Endothelial cell of umbilical vein (primary cell): Measurements from ENCODE around the gene PHF2. TPM values are rescaled to one million over a fixed set of nuclear protein-coding genes. Genes with fewer than 3 reads are reported as not detected.

Experiments used
- BruUV-seq: library from RNA; stranded (reverse); fragments of 400-500 nt; replicated peaks from 2 replicates; lab custom pipeline; 2021; lab: Mats Ljungman, UMichigan
- CTCF ChIA-PET: fragments of 300-600, 350-600 bp; sonication (Branson Sonifier 250); formaldehyde crosslinking; loops from one replicate; lab custom pipeline; 2021; ENCODE audit warnings: antibody characterized with exemption, inconsistent platforms; lab: Charles Lee
- POLR2A ChIA-PET: fragments of 300-600, 350-600 bp; sonication (Branson Sonifier 250); formaldehyde crosslinking; loops from one replicate; lab custom pipeline; 2021; ENCODE audit warnings: antibody characterized with exemption, inconsistent platforms; lab: Charles Lee
- DNase-seq: peaks from one replicate; pipeline ENCODE4 v3.0.0-alpha.2; 2011; ENCODE audit warnings: low read depth, low spot score
- FAIRE-seq: peaks from 2 replicates; lab custom pipeline; 2011; peaks lifted over from hg19 to GRCh38; lab: Jason Lieb, UNC
- H2AFZ ChIP-seq: 2 replicates; pipeline ENCODE4 v1.6.0; 2012; ENCODE audit warnings: low read depth, low read length, control low read depth, inconsistent platforms
- H3K27ac ChIP-seq: 2 replicates; pipeline ENCODE4 v1.5.1; 2011; ENCODE audit warnings: low read depth, mild to moderate bottlenecking, control low read depth, low read length, moderate library complexity; ENCODE audit not compliant: insufficient read depth
- H3K27me3 ChIP-seq, 2 experiments: 2 replicates each; pipeline versions ENCODE4 v1.6.0 to v1.6.1; 2011; ENCODE audit warnings: low read length in 2 of 2, mixed read lengths in 1 of 2; ENCODE audit not compliant: control insufficient read depth in 2 of 2, insufficient read depth in 2 of 2
- H3K36me3 ChIP-seq, 2 experiments: 2 replicates in 1 of 2; 3 replicates in 1 of 2; pipeline ENCODE4 v1.5.1; 2011; ENCODE audit warnings: low read length in 2 of 2, mild to moderate bottlenecking in 1 of 2, moderate library complexity in 1 of 2; ENCODE audit not compliant: control insufficient read depth in 2 of 2, insufficient read depth in 2 of 2; ENCODE audit errors: extremely low read depth in 1 of 2
- H3K4me1 ChIP-seq: 3 replicates; pipeline ENCODE4 v1.5.1; 2011; ENCODE audit warnings: mild to moderate bottlenecking, low read length; ENCODE audit not compliant: control insufficient read depth, insufficient read depth; ENCODE audit errors: extremely low read depth
- H3K4me2 ChIP-seq: 2 replicates; pipeline ENCODE4 v1.6.1; 2011; ENCODE audit warnings: low read length, control low read depth, mixed read lengths; ENCODE audit not compliant: insufficient read depth
- H3K4me3 ChIP-seq, 3 experiments: fragments of 200-600 bp in 1 of 3; sonication (generic), shearing (Covaris generic) in 1 of 3; replicated peaks in 1 of 3; 2 replicates each; pipeline ENCODE4 v1.5.1; 2011 to 2016; ENCODE audit warnings: control low read depth in 3 of 3, low read length in 3 of 3, mild to moderate bottlenecking in 2 of 3, inconsistent platforms in 1 of 3, low read depth in 1 of 3, moderate library complexity in 1 of 3; ENCODE audit not compliant: insufficient read depth in 1 of 3
- H3K79me2 ChIP-seq: 2 replicates; pipeline ENCODE4 v1.6.0; 2012; ENCODE audit warnings: low read length, inconsistent platforms; ENCODE audit not compliant: control insufficient read depth, insufficient read depth
- H3K9ac ChIP-seq: replicated peaks from 2 replicates; pipeline ENCODE3; 2011; ENCODE audit warnings: low read length, control low read depth; ENCODE audit not compliant: insufficient read depth; ENCODE audit errors: extremely low read depth
- H3K9me1 ChIP-seq: replicated peaks from 3 replicates; pipeline ENCODE4 v1.6.0; 2011; ENCODE audit warnings: mild to moderate bottlenecking, low read length; ENCODE audit not compliant: control insufficient read depth, insufficient read depth; ENCODE audit errors: extremely low read depth
- H3K9me3 ChIP-seq: replicated peaks from 2 replicates; pipeline ENCODE4 v1.5.1; 2012; ENCODE audit warnings: low read length, inconsistent platforms; ENCODE audit not compliant: control insufficient read depth, insufficient read depth
- H4K20me1 ChIP-seq: replicated peaks from 2 replicates; pipeline ENCODE3; 2011; ENCODE audit warnings: mild to moderate bottlenecking, low read length; ENCODE audit not compliant: control insufficient read depth, insufficient read depth; ENCODE audit errors: extremely low read depth
- CTCF ChIP-seq, 2 donors: IDR thresholded peaks; 1 replicate in 1 of 2; 2 replicates in 1 of 2; pipeline ENCODE4 v1.5.1; 2011; ENCODE audit warnings: low read length in 2 of 2, mild to moderate bottlenecking in 2 of 2, moderate library complexity in 2 of 2, control low read depth in 1 of 2, inconsistent platforms in 1 of 2, low read depth in 1 of 2; ENCODE audit not compliant: insufficient read depth in 1 of 2; ENCODE audit errors: extremely low read depth in 1 of 2
- EZH2 ChIP-seq: IDR thresholded peaks from 2 replicates; pipeline ENCODE4 v1.6.1; 2012; ENCODE audit warnings: borderline replicate concordance, low read depth, mild to moderate bottlenecking, moderate library complexity, low read length, inconsistent platforms; ENCODE audit not compliant: severe bottlenecking
- FOS ChIP-seq: IDR thresholded peaks from 2 replicates; pipeline ENCODE4 v1.6.1; 2011; ENCODE audit warnings: mild to moderate bottlenecking, low read length, moderate library complexity, borderline replicate concordance; ENCODE audit not compliant: insufficient read depth
- GATA2 ChIP-seq: IDR thresholded peaks from 2 replicates; pipeline ENCODE4 v1.7.0; 2011; ENCODE audit warnings: low read depth, mild to moderate bottlenecking, moderate library complexity, mixed read lengths, low read length; ENCODE audit not compliant: insufficient read length, insufficient read depth
- JUN ChIP-seq: IDR thresholded peaks from 2 replicates; pipeline ENCODE4 v1.6.1; 2011; ENCODE audit warnings: borderline replicate concordance, low read depth; ENCODE audit not compliant: insufficient read length, insufficient read depth
- MAX ChIP-seq: IDR thresholded peaks from 2 replicates; pipeline ENCODE4 v1.6.1; 2011; ENCODE audit not compliant: insufficient read depth, insufficient read length
- MYC ChIP-seq: IDR thresholded peaks from one replicate; pipeline ENCODE4 v1.6.1; 2011; ENCODE audit warnings: mild to moderate bottlenecking, low read depth, low read length
- POLR2A ChIP-seq: IDR thresholded peaks from 2 replicates; pipeline ENCODE4 v1.6.1; 2012; ENCODE audit warnings: low read depth, mild to moderate bottlenecking, control low read depth, low read length
- POLR2AphosphoS5 ChIP-seq: IDR thresholded peaks from 2 replicates; pipeline ENCODE4 v1.6.1; 2012; ENCODE audit warnings: low read depth, mild to moderate bottlenecking, control low read depth, low read length, moderate library complexity; ENCODE audit not compliant: insufficient read depth
- dilution Hi-C: fragments of 300-500 bp; cut with MboI; formaldehyde crosslinking; loops from one replicate; pipeline ENCODE4 v1.15.0; 2019; ENCODE audit warnings: low sequenced_read_pairs; ENCODE audit not compliant: extremely low pct_ligation_motif_present
- intact Hi-C: fragments of 100-400 bp; cut with micrococcal nuclease; formaldehyde crosslinking; loops from one replicate; pipeline ENCODE4 v1.10.0; 2022
- polyA plus RNA-seq, 4 experiments: library from polyadenylated mRNA; depleted of rRNA in 3 of 4; stranded (reverse) in 3 of 4; unstranded in 1 of 4; fragments of >200 nt; gene quantifications; 2 replicates each; pipeline versions ENCODE4 v1.2.1 to v1.2.3, GENCODE V29; 2011 to 2012; ENCODE audit warnings: missing spikeins in 1 of 4
- total RNA-seq: library from RNA; stranded (reverse); gene quantifications from 2 replicates; pipeline ENCODE4 v1.2.3, GENCODE V29; 2021

Gene PHF2
- total and polyA plus RNA-seq, 2 donors (not counting 3 experiments of a cell fraction or from before 2014, with no cell fraction given) = 9.8 to 22.5 TPM

DNA sequence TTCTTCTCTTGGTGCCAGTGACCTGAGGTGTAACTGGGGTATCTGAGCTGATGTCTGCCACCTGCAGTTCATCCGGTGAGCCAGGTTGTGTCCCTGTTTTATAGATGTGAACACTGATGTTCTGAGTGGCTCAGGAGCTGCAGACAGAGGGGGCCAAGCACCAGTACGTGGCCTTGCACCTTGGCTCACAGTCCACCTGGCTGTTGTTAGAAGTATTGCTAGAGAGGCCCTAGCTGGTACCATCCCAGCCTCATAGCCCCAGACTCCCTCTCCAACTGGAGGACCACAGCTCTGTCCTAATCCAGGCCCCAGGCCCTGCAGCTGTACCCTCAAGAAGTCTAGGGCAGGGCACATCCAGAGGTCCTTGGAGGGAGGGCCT lies 16.2 kb downstream of the PHF2 start:
- dilution Hi-C loops = no loop called here
- H3K27ac ChIP-seq = no peak overlapping the region
- POLR2A ChIA-PET = interaction anchor here (0.7 kb wide), 1 partner anchor 459 kb away, joined by 5 read pairs; the partner anchor contains the start of gene NINJ1
- H3K36me3 ChIP-seq = no peaks in the 10 kb centered on the region
- no peaks in the 10 kb centered on the region for H3K9me3 ChIP-seq
- H4K20me1 ChIP-seq = no peaks in the 10 kb centered on the region
- no peak overlapping the region for H3K4me3 ChIP-seq
- intact Hi-C loops = no loop called here
- H2AFZ ChIP-seq = no peak overlapping the region
- no TSS peak for BruUV-seq
- CTCF ChIA-PET = interaction anchor here (0.6 to 0.7 kb wide), 3 partner anchors 12 to 302 kb away, joined by 3 read pairs; no protein-coding TSS in a partner anchor
- H3K4me2 ChIP-seq = no peak overlapping the region
- H3K9ac ChIP-seq = no peak overlapping the region
- TF ChIP-seq EZH2 (no peak), JUN (no peak), POLR2A (no peak), CTCF (IDR thresholded peaks at IDR 0.05; ENCODE audit: extremely low read depth in 1 of 2, insufficient read depth in 1 of 2, low read depth in 1 of 2, low read length in 2 of 2) (no peak), MAX (no peak), POLR2AphosphoS5 (no peak), FOS (no peak), GATA2 (no peak), MYC (no peak)
- no peak for FAIRE-seq
- no peak for DNase-seq
- no peaks in the 10 kb centered on the region for H3K4me1 ChIP-seq
- H3K9me1 ChIP-seq = no peaks in the 10 kb centered on the region
- peaks cover 8% of the 10 kb centered on the region for H3K79me2 ChIP-seq
- no peaks in the 10 kb centered on the region for H3K27me3 ChIP-seq
